GM21360 (cell line): ENCODE data around the gene KDM7A.
"Not testable (repeated sequence)": the region's sequence is repeated elsewhere in the genome, so short reads cannot be mapped to it uniquely, and the experiment has no call there.

ENCODE experiments used
- ATAC-seq: cut with Tn5 transposase; IDR thresholded peaks from one replicate; pipeline ENCODE4 v1.9.1; 2021; ENCODE audit warnings: mild to moderate bottlenecking, moderate library complexity; ENCODE audit not compliant: unreplicated experiment

The KDM7A gene

GRCh38 chr7:140201393-140201792 is 24.6 kb upstream of the KDM7A start:
- no peak for ATAC-seq

DNA sequence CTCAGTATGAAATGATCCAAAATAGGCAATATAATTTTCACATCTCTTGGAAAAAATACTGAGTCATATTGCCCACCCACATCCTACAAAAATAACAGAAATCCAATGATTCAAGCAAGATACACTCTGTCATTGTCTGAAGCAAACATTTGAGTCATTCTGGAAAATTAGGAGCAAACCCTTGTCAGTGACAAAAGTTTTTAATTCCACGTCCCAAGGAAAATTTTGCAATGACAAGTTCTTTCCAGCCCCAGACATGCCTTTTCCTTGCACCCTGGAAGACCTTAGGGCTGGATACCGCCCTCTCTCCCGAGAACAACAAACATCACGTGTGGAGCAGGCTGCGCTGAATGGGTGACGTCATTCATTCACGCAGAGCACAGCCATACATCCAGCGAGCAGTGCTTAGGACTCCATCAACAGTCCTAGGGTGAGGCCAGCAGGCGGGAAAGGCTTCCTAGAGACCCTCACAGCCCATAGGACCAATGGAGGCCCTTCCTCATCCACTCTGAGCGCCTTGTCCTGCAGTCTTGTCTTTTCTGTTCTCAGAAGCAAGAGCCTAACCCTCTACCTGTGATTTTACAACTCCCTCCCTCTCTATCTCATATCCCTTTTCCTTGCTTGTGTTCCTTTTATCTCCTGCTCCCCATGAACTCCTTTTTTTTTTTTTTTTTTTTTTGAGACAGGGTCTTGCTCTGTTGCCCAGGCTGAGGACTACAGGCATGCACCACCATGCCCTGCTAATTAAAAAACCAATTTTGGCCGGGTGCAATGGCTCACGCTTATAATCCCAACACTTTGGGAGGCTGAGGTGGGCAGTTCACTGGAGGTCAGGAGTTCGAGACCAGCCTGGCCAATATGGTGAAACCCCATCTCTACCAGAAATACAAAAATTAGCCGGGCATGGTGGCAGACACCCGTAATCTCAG is 23.5 kb upstream of the KDM7A start:
- no peak for ATAC-seq

DNA sequence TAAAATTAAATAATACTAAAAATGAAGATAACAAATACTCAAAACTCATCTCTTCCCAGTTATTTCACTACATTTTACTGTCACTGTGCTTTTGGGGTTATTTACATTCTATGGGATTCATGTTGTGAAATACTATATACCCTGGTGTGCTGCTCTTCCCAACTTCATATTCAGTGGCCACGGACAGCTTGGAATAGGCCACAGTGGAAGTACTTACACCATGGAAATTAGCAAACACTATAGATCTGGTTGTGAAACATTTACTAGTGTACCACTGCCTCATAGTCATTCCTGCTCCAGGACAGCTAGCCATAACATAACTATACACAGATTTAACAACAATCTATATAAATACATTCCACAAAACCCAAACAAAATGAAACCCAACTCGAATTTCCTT is 21.2 kb upstream of the KDM7A start:
- ATAC-seq = no peak

DNA sequence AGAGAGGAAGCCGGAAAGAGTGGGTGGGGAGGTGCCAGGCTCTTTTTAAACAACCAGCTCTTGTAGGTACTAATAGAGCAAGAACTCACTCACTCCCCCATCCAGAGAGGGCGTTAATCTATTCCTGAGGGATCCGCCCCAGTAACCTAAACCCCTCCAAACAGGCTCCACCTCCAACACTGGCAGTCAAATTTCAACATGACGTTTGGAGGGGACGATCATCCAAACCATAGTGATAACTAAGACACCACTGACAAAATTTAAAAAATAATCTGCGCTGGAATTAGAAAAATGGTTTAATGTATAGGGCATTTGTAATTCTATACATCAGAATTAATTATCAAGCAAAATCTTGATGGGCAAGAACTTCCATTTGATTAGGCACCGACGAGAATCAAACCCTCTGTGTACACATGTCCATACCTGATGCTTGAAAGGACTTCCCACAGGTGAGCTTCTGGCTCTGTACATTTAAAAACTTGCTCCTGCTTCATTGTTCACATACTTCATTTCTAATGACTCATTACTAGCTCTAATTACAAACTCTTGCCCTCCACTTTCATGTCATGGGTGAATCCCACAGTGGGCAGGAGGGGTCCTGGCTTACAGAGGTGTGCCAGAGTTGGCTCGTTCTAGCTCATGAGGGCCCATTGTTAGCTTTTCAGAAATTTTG is 20.6 kb upstream of the KDM7A start:
- ATAC-seq = no peak

GRCh38 chr7:140196361-140197217 is 19.8 kb upstream of the KDM7A start:
- ATAC-seq = no peak

DNA sequence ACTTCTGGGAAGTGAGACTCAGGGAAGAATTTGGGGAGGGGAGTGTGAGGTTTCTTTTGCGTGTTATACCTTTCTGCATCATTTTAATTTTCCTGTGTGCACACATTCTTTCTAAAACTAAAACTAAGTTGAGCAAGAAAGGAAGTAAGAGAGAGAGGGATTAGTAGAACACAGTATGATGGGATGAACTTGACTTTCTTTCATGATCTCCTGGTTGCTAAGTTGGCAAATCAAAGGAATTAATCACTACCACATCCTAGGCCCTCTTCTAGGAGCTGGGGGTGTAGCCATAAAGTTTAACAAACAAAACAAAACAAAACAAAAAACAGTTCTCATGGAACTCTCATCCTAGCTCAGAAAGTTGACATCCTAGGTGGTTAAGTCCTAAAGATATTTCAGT is 19.1 kb upstream of the KDM7A start:
- ATAC-seq = no peak

GRCh38 chr7:140192620-140193019 is 15.8 kb upstream of the KDM7A start:
- no peak for ATAC-seq

GRCh38 chr7:140192176-140192575 is 15.4 kb upstream of the KDM7A start:
- no peak for ATAC-seq

GRCh38 chr7:140190588-140190987 is 13.8 kb upstream of the KDM7A start:
- no peak for ATAC-seq

- no peak for ATAC-seq
Measured at GRCh38 chr7:140189917-140190316, 13.1 kb upstream of the KDM7A start.

DNA sequence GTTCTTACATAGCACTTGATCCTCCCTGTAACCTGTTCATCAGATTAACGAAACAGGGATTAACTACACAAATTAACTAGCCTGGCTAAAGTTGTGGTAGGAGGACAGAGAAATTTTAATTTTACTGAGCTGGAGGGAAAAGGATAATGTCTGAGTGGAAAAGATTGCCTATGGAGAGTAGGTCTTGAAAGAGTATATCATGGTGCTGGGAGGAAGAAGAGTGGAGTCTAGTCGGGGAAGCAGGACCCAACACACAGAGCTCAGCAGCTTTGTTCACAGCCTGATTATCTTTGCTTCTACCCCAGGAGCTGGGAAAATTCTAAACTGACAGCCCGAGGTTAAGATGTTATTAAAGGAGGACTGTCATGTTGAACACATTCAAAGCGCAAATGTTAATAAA is 6.1 kb upstream of the KDM7A start:
- no peak for ATAC-seq

DNA sequence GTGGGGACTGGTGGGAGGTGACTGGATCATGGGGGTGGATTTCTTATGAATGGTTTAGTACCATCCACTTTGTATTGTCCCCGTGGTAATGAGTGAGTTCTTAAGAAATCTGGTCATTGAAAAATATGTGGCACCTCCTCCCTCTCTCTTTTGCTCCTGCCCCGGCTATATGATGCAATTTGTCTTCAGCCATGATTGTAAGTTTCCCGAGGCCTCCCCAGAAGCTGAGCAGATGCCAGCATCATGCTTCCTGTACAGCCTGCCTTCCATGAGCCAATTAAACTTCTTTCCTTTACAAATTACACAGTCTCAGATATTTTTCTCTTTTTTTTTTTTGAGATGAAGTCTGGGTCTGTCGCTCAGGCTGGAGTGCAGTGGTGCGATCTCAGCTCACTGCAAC is 2.6 kb upstream of the KDM7A start:
- ATAC-seq = no peak

GRCh38 chr7:140176122-140176701 is 571 bp downstream of the KDM7A start:
- ATAC-seq = peak; percentile 2

DNA sequence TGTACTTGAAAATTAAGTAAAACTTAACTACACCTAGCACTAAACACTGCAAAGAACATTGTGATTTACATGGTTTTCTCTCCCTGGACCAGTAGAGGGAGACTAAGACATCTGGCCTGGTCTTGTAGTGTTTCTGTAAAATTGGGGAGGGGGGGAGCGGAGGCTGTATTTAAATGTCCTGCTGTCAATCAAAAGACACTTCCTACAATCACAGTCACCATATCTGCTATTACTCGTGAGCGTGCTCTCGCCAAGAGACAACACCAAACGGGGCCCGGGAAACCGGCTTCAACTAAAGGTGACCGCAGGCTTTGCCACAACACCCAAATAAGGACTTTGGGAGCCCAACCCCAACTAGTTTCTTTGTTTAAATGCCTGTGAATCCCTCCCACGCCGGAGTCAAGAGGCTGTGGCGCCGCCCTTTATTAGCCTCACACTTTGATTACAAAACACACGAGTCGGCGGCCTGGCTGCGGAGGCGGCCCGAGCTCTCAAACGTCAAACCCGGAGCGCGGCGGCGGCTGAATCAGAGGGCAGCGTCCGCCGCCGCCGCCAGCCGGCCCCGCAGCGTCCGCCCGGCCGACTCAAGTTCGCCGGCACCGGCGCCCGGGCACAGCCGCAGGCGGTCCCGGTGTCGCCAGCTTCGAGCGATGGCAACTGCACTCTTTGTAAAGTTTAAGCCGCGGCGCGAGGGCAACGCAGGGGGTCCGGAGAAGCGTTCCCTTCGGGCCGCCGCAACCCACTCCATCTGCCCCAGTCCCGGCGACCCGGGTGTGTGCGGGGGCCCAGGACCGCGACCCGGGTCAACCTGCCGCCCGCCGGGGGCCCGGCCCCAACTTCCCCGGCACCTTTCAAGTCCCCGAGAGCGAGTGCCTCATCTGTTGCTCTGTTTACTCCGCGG is 1.3 kb downstream of the KDM7A start:
- ATAC-seq = peak; percentile 50

DNA sequence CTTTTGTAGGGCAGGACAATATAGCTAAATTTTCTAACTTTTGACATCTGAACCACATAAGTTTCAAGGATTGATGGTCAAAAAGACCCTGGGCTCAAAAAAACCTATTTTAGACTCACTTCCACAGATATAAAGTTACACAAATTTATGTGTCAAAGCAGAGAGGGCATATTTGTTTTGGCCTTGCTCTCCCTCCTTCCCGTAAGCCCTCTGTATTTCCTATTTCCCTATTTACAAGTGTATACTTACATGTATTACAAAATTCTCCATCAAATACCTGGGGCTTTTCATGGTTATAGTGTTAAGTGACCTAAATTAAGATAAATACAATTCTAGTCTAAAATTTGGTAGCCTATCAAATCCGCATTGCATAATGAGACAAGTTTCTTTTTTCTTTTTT is 2.6 kb downstream of the KDM7A start:
- no peak for ATAC-seq

GRCh38 chr7:140170375-140170774 is 6.4 kb downstream of the KDM7A start:
- ATAC-seq = no peak

DNA sequence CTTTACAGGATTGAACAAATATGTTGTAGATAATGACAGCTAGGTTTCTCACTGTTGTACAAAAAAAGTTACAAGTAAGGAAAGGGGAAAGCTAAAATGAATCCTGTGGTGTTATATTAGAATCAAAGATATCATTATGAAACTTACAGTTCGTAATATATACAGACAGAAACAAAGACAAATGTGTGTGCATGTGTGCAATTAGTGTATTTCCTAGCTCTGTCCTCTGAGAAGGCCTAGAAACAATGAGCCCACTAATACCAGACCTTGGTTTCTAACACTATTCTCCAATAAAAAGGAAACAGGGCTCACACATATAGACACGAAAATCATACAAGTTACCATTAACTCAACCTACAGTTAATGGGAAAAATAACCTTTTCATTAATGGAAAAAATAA is 8.0 kb downstream of the KDM7A start:
- ATAC-seq = no peak

DNA sequence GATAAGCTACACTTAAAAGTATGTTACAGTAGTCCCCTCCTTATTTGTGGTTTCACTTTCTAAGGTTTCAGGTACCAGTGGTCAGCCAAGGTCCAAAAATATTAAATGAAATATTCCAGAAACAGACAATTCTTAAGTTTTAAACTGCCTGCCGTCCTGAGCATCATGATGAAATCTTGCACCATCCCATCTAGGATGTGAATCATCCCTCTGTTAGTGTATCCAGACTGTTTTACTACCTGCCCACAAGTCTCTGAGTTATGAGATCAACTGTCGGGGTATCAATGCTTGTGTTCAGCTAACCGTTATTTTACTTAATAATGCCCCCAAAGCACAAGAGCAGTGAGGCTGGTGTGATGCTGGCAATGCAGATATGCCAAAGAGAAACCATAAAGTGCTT is 11.4 kb downstream of the KDM7A start:
- no peak for ATAC-seq

DNA sequence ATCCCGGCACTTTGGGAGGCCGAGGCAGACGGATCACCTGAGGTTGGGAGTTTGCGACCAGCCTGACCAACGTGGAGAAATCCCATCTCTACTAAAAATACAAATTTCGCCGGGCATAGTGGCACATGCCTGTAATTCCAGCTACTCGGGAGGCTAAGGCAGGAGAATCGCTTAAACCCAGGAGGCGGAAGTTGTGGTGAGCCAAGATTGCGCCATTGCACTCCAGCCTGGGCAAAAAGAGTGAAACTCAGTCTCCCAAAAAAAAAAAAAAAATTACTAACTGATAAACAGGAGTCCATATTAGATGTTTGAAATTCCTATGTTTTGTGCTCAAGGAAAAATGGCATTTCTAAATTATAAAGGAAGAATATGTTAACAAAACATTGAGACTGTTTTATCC is 14.7 kb downstream of the KDM7A start:
- ATAC-seq = not testable (repeated sequence)

DNA sequence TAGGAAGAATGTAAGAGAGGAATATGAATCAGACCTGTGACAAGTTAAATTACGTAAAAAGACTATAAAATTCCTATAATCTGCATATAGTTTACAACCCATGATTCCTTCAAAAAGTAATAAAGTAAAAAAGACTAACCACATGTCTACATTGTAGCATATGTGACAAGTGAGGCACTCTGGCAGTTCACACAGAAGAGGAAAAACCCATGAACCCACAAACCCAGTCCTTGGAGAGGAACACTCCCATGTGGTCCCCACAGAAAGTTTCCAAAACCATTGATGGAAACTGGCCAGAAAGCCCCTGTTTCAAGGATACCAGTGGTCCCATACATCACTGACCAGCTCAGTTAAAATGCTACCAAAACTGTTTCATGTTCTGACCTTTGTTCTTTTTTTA is 15.7 kb downstream of the KDM7A start:
- no peak for ATAC-seq
